RWPE2 (cell line): Measurements from ENCODE around the gene ASCC1.

Experiments used
- ATAC-seq: fragments of 200-7000 bp; cut with Tn5 transposase; 3 replicates; pipeline ENCODE4 v1.9.1; 2021; ENCODE audit warnings: low read depth
- DNase-seq: peaks from one replicate; pipeline ENCODE4 v3.0.0-alpha.2; 2020; ENCODE audit warnings: low spot score
- H3K27ac ChIP-seq: fragments of 450-650 bp; 2 replicates; pipeline ENCODE4 v1.5.1; 2017; ENCODE audit warnings: mild to moderate bottlenecking; ENCODE audit not compliant: poor library complexity, severe bottlenecking
- H3K27me3 ChIP-seq: fragments of 250-450 bp; sonication (Bioruptor Pico); 2 replicates; pipeline ENCODE4 v1.5.1; 2021; ENCODE audit warnings: mild to moderate bottlenecking, moderate library complexity; ENCODE audit not compliant: insufficient read depth, poor library complexity, severe bottlenecking
- H3K36me3 ChIP-seq: fragments of 250-450 bp; sonication (Bioruptor Pico); 2 replicates; pipeline ENCODE4 v1.5.1; 2020; ENCODE audit warnings: low read depth, mild to moderate bottlenecking, moderate library complexity
- H3K4me1 ChIP-seq: fragments of 250-450 bp; sonication (Bioruptor Pico); 2 replicates; pipeline ENCODE4 v1.5.1; 2021; ENCODE audit warnings: mild to moderate bottlenecking, moderate library complexity; ENCODE audit not compliant: insufficient read depth, poor library complexity, severe bottlenecking
- H3K4me3 ChIP-seq: fragments of 250-450 bp; sonication (Bioruptor Pico); 2 replicates; pipeline ENCODE4 v1.5.1; 2021; ENCODE audit warnings: mild to moderate bottlenecking, moderate library complexity; ENCODE audit not compliant: severe bottlenecking
- H3K9me3 ChIP-seq: fragments of 250-450 bp; sonication (Bioruptor Pico); 2 replicates; pipeline ENCODE4 v1.5.1; 2021; ENCODE audit warnings: mild to moderate bottlenecking, moderate library complexity; ENCODE audit not compliant: severe bottlenecking
- TF ChIP-seq, protein P1 (sequence below): fragments of 450-650 bp; IDR thresholded peaks from one replicate; pipeline ENCODE4 v1.5.1; 2017; ENCODE audit warnings: mild to moderate bottlenecking, moderate library complexity; ENCODE audit not compliant: poor library complexity, severe bottlenecking

ASCC1 gene

GRCh38 chr10:72069751-72070526 lies 146.1 kb downstream of the ASCC1 start:
- H3K27me3 ChIP-seq: no peaks in the 10 kb centered on the region
- no peaks in the 10 kb centered on the region for H3K9me3 ChIP-seq
- no peaks in the 10 kb centered on the region for H3K4me1 ChIP-seq
- TF ChIP-seq, protein P1, sequence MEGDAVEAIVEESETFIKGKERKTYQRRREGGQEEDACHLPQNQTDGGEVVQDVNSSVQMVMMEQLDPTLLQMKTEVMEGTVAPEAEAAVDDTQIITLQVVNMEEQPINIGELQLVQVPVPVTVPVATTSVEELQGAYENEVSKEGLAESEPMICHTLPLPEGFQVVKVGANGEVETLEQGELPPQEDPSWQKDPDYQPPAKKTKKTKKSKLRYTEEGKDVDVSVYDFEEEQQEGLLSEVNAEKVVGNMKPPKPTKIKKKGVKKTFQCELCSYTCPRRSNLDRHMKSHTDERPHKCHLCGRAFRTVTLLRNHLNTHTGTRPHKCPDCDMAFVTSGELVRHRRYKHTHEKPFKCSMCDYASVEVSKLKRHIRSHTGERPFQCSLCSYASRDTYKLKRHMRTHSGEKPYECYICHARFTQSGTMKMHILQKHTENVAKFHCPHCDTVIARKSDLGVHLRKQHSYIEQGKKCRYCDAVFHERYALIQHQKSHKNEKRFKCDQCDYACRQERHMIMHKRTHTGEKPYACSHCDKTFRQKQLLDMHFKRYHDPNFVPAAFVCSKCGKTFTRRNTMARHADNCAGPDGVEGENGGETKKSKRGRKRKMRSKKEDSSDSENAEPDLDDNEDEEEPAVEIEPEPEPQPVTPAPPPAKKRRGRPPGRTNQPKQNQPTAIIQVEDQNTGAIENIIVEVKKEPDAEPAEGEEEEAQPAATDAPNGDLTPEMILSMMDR: no peak
- no peak overlapping the region for H3K4me3 ChIP-seq
- H3K27ac ChIP-seq: no peak overlapping the region
- ATAC-seq (no peak), DNase-seq (no peak)
- H3K36me3 ChIP-seq: no peaks in the 10 kb centered on the region

DNA sequence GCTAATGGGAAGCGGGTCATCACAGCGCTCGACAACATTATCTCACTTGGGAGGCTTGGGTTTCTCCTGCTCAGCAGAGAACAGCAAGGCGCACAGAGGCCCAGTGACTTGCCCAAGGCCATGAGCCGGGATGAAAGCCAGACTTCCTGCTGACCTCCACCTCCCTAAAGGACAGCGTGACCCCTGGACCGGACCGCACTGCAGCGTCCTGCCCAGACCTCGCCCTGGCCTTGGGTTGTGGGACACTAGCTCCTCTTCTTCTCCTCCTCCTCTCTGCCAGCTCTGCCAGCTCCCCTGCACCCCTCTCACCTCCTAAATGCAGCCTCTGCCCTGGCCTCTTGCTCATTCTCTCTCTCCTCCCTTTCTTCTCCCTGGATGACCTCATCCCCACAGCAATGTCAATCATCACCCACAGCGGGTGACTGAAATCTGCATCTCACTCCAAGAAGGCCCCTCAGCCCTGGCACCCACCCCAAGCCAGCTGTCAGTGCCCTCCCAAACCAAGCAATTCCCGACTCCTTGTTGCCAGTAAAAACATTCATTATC lies 147.1 kb downstream of the ASCC1 start:
- ATAC-seq: no peak; the same call in 2 of the 3 replicates
- DNase-seq: no peak
- Histone ChIP-seq H3K27me3 (no peaks in the 10 kb centered on the region), H3K27ac (no peak overlapping the region), H3K36me3 (no peaks in the 10 kb centered on the region), H3K4me3 (no peak overlapping the region), H3K9me3 (no peaks in the 10 kb centered on the region), H3K4me1 (no peaks in the 10 kb centered on the region)
- TF ChIP-seq, protein P1: no peak

DNA sequence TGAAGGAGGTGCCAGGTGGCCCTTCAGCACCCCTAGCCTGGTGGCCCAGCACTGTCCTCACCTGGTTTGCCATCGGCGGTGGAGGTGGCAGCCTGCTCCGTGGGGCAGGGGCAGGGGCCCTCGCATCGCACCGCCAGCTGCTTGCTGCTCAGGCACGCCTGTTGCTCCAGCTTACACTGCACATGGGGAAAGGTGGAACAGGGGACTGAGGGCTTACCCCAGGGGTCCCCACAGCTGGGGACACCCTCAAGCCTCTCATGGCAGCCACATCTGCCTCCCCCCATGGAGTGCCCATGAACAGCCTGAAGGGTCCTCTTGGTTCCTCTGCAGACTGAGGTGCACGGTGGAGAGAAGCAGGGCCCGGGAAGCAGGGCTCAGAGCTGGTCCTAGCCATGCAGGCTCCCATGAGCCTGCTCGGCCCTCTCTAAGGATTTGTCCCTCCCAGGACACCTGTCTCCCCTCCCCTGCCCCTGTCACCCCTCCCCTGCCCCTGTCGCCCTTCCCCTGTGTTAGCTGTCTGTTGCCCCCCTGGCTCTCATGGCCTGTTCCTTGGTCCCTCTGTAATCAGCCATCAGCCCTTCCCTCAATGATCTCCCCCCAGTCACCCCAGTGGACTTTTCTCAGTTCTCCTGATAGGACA lies 147.8 kb downstream of the ASCC1 start:
- TF ChIP-seq, protein P1: no peak
- Histone ChIP-seq H3K36me3 (no peaks in the 10 kb centered on the region), H3K9me3 (no peaks in the 10 kb centered on the region), H3K4me1 (no peaks in the 10 kb centered on the region), H3K27me3 (no peaks in the 10 kb centered on the region), H3K27ac (no peak overlapping the region), H3K4me3 (no peak overlapping the region)
- DNase-seq (no peak), ATAC-seq (no peak)

DNA sequence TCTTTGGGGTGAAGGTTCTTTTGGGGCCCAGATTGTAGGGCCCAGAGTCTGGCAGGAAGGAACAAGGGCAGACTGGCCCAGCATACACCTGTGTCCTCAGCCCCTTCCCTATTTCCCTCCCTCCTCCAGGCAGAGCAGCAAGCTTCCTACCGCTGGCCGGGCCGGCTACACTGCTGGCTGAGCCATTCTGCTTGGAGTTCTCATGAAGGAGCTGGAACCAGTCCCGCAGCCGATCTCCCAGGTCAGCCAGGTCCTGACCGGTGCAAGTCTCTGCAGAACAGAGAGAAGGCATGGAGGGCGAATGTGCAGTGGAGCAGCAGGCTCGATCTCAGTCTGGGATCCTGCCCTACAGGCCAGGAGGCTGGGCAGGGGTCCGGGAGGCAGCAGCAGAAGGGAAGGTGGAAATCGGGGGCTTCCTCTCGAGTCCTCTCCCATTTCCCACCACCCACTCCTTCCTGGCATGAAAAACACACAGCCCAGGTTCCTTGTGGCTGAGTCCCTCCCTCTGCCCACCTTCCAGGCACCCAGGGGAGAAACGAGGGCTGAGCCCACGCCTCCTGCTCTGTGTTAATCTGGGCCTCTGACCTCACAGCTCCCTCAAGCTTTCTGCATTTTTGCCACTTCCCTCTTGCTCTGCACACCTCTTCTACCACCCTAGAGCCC lies 148.5 kb downstream of the ASCC1 start:
- no peaks in the 10 kb centered on the region for H3K9me3 ChIP-seq
- no peak overlapping the region for H3K27ac ChIP-seq
- no peaks in the 10 kb centered on the region for H3K4me1 ChIP-seq
- no peak overlapping the region for H3K4me3 ChIP-seq
- H3K36me3 ChIP-seq: no peaks in the 10 kb centered on the region
- no peaks in the 10 kb centered on the region for H3K27me3 ChIP-seq
- TF ChIP-seq, protein P1: no peak
- ATAC-seq: no peak
- no peak for DNase-seq
